GM12892 (cell line): ENCODE measurements around the gene FGGY.

Experiments used
- POLR2A ChIP-seq: IDR thresholded peaks from 2 replicates; pipeline ENCODE4 v1.6.1; 2011; ENCODE audit warnings: low read depth, low read length, control low read depth
- POLR2AphosphoS5 ChIP-seq: IDR thresholded peaks from 2 replicates; pipeline ENCODE4 v1.6.1; 2011; ENCODE audit warnings: low read depth, low read length, control low read depth
- TAF1 ChIP-seq: IDR thresholded peaks from 2 replicates; pipeline ENCODE4 v1.6.1; 2011; ENCODE audit warnings: low read depth, mild to moderate bottlenecking, control low read depth, low read length, borderline replicate concordance

GRCh38 chr1:59505596-59506028, 208.7 kb downstream of the FGGY start:
- TF ChIP-seq POLR2AphosphoS5 (no peak), TAF1 (no peak), POLR2A (no peak)
